A673 (cell line): Measurements from ENCODE around the gene SLC12A7. TPM values are rescaled to one million over a fixed set of nuclear protein-coding genes. Genes with fewer than 3 reads are reported as not detected.

Source experiments
- BruUV-seq: library from RNA; stranded (reverse); fragments of 400-500 nt; replicated peaks from 2 replicates; lab custom pipeline; 2021; lab: Mats Ljungman, UMichigan
- CTCF ChIA-PET: fragments of 300-600 bp; sonication (Branson Sonifier 250); formaldehyde crosslinking; loops from one replicate; lab custom pipeline; 2022; ENCODE audit warnings: antibody characterized with exemption; lab: Charles Lee
- POLR2A ChIA-PET: fragments of 300-600 bp; sonication (Branson Sonifier 250); formaldehyde crosslinking; loops from one replicate; lab custom pipeline; 2022; ENCODE audit warnings: antibody characterized with exemption; ENCODE audit not compliant: low non-redundant PET; lab: Charles Lee
- DNase-seq: peaks from one replicate; pipeline ENCODE4 v3.0.0-alpha.2; 2015; ENCODE audit warnings: low spot score
- H3K27ac ChIP-seq: fragments of 200-600 bp; sonication (generic); 2 replicates; pipeline ENCODE4 v1.5.1; 2016; ENCODE audit warnings: mixed run types, low read depth, mild to moderate bottlenecking, mixed read lengths, antibody characterized with exemption, low read length; ENCODE audit not compliant: poor library complexity, severe bottlenecking
- H3K27me3 ChIP-seq: fragments of 200-600 bp; sonication (generic); replicated peaks from 2 replicates; pipeline ENCODE4 v1.6.1; 2017; ENCODE audit warnings: mixed run types, low read depth, mild to moderate bottlenecking, mixed read lengths, antibody characterized with exemption, low read length; ENCODE audit not compliant: insufficient read depth, poor library complexity
- H3K36me3 ChIP-seq: fragments of 200-600 bp; sonication (generic); 2 replicates; pipeline ENCODE4 v1.6.1; 2016; ENCODE audit warnings: mixed run types, mild to moderate bottlenecking, mixed read lengths, antibody characterized with exemption, low read length; ENCODE audit not compliant: insufficient read depth, poor library complexity, severe bottlenecking
- H3K4me1 ChIP-seq: fragments of 200-600 bp; sonication (generic); 2 replicates; pipeline ENCODE4 v1.6.1; 2017; ENCODE audit warnings: mixed run types, mild to moderate bottlenecking, mixed read lengths, antibody characterized with exemption, low read length; ENCODE audit not compliant: insufficient read depth, poor library complexity, severe bottlenecking
- H3K4me3 ChIP-seq: fragments of 200-600 bp; sonication (generic); 2 replicates; pipeline ENCODE4 v1.5.1; 2016; ENCODE audit warnings: low read depth, mixed run types, mild to moderate bottlenecking, mixed read lengths, low read length; ENCODE audit not compliant: poor library complexity, severe bottlenecking
- H3K9me3 ChIP-seq: fragments of 200-600 bp; sonication (generic); 2 replicates; pipeline ENCODE4 v1.6.1; 2016; ENCODE audit warnings: mixed run types, low read depth, mild to moderate bottlenecking, mixed read lengths, antibody characterized with exemption, low read length; ENCODE audit not compliant: poor library complexity, severe bottlenecking
- EZH2 ChIP-seq: fragments of 200-600 bp; sonication (generic); IDR thresholded peaks from 2 replicates; pipeline ENCODE4 v1.6.1; 2017; ENCODE audit warnings: borderline replicate concordance, low read depth, mild to moderate bottlenecking, mixed read lengths, antibody characterized with exemption, low read length; ENCODE audit not compliant: poor library complexity, severe bottlenecking
- intact Hi-C: fragments of 100-400 bp; cut with micrococcal nuclease; formaldehyde crosslinking; loops from one replicate; pipeline ENCODE4 v1.10.0; 2022; ENCODE audit not compliant: unreplicated experiment
- total RNA-seq: library from RNA; stranded (reverse); gene quantifications from 2 replicates; pipeline ENCODE4 v1.2.3, GENCODE V29; 2021
- TF ChIP-seq, protein P1 (sequence below): fragments of 300-800, 200-600 bp; sonication (generic); conservative IDR thresholded peaks from 2 replicates; pipeline ENCODE4 v1.5.1; 2017; ENCODE audit warnings: low read depth, mild to moderate bottlenecking, antibody characterized with exemption, low read length, moderate library complexity, mixed read lengths

SLC12A7 gene
- total RNA-seq, 1 experiment from 2014 or later = 45.2 TPM

DNA sequence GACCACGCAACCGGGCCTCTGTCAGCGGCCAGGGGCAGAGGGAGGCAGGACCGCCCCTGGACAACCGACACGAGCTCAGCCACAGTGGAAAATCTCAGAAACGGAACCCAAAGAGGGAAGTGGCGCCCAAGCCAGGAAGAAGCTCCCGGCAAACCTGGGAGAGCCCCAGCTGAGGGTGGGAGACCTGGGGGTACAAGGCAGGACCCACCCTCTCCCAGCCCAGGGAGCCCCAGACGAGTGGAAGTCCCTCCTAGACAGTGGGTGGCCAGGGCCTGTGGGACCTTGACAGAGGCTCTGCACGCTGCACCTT is 3.0 kb downstream of the SLC12A7 start:
- Histone ChIP-seq H3K27me3 (no peaks in the 10 kb centered on the region), H3K27ac (no peak overlapping the region), H3K36me3 (no peaks in the 10 kb centered on the region), H3K4me3 (no peak overlapping the region), H3K4me1 (peaks cover 7% of the 10 kb centered on the region), H3K9me3 (no peaks in the 10 kb centered on the region)
- DNase-seq = no peak
- no TSS peak for BruUV-seq
- POLR2A ChIA-PET = interaction anchor here (0.6 kb wide), 1 partner anchor 116 kb away, joined by 9 read pairs; no protein-coding TSS in a partner anchor
- intact Hi-C loops = no loop called here
- CTCF ChIA-PET = no interaction called here
- no peak for TF ChIP-seq EZH2
- TF ChIP-seq, protein P1, sequence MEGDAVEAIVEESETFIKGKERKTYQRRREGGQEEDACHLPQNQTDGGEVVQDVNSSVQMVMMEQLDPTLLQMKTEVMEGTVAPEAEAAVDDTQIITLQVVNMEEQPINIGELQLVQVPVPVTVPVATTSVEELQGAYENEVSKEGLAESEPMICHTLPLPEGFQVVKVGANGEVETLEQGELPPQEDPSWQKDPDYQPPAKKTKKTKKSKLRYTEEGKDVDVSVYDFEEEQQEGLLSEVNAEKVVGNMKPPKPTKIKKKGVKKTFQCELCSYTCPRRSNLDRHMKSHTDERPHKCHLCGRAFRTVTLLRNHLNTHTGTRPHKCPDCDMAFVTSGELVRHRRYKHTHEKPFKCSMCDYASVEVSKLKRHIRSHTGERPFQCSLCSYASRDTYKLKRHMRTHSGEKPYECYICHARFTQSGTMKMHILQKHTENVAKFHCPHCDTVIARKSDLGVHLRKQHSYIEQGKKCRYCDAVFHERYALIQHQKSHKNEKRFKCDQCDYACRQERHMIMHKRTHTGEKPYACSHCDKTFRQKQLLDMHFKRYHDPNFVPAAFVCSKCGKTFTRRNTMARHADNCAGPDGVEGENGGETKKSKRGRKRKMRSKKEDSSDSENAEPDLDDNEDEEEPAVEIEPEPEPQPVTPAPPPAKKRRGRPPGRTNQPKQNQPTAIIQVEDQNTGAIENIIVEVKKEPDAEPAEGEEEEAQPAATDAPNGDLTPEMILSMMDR = no peak

DNA sequence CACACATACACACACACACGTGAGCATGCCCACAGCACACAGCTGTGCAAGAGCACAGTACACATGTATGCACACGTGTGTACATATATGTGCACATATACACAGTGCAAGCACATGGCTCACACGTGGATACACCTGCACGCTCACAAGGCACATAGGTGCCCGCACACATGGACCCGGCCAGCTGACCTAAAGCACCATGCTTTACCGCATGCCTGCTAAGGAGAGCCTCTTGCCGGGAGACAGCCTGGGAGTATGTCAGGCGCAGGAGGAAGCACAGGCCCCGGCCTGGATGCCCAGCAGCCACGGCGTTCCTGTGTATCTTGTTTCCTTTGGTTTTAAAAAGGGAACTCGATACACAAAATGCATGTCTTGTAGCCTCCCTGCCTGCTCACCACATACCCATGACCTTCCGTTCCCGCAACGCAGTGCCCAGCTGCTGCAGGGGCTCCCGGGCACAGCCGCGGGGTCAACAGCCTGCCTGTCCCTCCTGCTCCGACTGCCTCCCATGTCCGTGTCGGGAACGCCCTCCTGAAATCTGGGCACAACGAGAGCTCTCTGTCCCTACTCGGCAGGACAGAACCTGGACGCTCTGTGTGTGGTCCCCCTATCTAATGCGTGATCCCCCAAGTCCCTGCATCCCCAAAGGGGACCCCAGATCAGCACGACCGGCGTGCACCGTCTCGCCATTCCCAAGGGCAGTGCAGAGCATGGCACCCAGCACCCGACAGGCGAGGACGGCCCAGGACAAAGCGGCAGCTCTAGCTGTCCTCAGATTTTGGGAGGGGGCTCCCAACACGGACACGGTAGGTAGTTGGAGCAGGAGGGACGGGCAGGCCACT is 3.6 kb downstream of the SLC12A7 start:
- Histone ChIP-seq H3K27ac (no peak overlapping the region), H3K4me1 (peaks cover 7% of the 10 kb centered on the region), H3K4me3 (no peak overlapping the region), H3K27me3 (no peaks in the 10 kb centered on the region), H3K36me3 (no peaks in the 10 kb centered on the region), H3K9me3 (no peaks in the 10 kb centered on the region)
- DNase-seq = no peak
- POLR2A ChIA-PET = interaction anchor here (0.6 kb wide), 1 partner anchor 116 kb away, joined by 9 read pairs; no protein-coding TSS in a partner anchor
- CTCF ChIA-PET = no interaction called here
- TF ChIP-seq EZH2 = no peak
- TF ChIP-seq, protein P1 = no peak
- intact Hi-C loops = no loop called here
- no TSS peak for BruUV-seq

DNA sequence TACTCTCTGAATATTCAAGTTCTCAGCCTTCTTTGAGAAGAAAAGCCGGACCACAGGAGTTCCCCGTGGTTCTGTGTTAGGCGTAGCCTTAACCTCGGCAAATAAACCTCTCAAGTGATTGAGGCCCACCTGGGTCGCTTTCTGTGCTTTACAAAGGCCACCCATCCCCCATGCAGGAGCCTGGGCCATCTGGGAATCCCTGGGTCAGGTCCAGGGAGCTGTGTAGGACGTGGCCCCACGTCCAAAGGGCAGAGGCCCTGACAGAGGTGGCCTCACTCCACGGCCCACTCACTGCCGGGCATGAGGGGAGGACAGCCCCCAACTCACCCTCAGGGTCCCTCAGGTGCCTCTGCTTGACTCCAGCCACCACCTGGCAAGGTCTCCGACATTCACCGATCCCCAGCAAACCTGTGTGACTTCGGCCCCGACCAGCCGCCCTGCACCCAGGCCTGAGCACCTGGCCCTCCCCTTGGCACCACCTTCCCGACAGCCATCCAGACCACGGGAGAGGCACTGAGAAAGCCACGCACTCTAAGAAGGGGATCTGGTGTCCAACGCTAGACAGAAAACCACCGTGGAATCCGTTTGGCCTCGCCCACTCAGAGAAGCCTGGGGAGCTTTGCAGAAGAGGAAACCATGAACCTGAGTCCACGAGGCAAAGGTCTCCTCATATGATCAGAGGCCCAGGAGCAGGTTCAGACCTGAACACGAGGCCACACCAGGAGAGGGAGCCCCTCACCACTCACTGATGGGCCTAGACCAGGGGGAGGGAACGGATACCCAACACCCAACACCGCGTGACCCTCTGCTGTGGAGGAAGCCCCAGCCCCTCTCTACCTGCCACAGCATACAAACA is 4.5 kb downstream of the SLC12A7 start:
- intact Hi-C loops = no loop called here
- ChIA-PET POLR2A (no interaction called here), CTCF (no interaction called here)
- TF ChIP-seq, protein P1 = no peak
- no peak for TF ChIP-seq EZH2
- DNase-seq = no peak
- no TSS peak for BruUV-seq
- H3K4me1 ChIP-seq = peaks cover 13% of the 10 kb centered on the region
- H3K27me3 ChIP-seq = no peaks in the 10 kb centered on the region
- no peak overlapping the region for H3K27ac ChIP-seq
- no peaks in the 10 kb centered on the region for H3K9me3 ChIP-seq
- no peaks in the 10 kb centered on the region for H3K36me3 ChIP-seq
- no peak overlapping the region for H3K4me3 ChIP-seq
